Mesendoderm (in vitro differentiated cells): ENCODE data around the gene ACAP3.
A peak's percentile ranks its signal among the peaks of the same experiment; 100 is the strongest.

Experiments used
- DNase-seq: peaks from one replicate; pipeline ENCODE4 v3.0.0; 2013
- H2AK5ac ChIP-seq: 2 replicates; pipeline ENCODE4 v1.6.1; 2013; ENCODE audit warnings: low read length, inconsistent platforms
- H2BK120ac ChIP-seq: 2 replicates; pipeline ENCODE4 v1.6.1; 2013; ENCODE audit warnings: low read depth, mild to moderate bottlenecking, low read length, moderate library complexity, mixed read lengths
- H2BK15ac ChIP-seq: replicated peaks from 2 replicates; pipeline ENCODE4 v1.6.1; 2013; ENCODE audit warnings: low read depth, mild to moderate bottlenecking, moderate library complexity
- H2BK5ac ChIP-seq: 2 replicates; pipeline ENCODE4 v1.6.1; 2013; ENCODE audit warnings: low read length, inconsistent platforms
- H3K18ac ChIP-seq: 2 replicates; pipeline ENCODE4 v1.6.1; 2013; ENCODE audit warnings: mild to moderate bottlenecking, low read length, mixed read lengths
- H3K23ac ChIP-seq: one replicate; pipeline ENCODE4 v1.6.1; 2013; ENCODE audit warnings: low read length
- H3K27ac ChIP-seq: 2 replicates; pipeline ENCODE4 v1.5.1; 2013; ENCODE audit warnings: low read depth, mild to moderate bottlenecking, inconsistent platforms, low read length, moderate library complexity
- H3K27me3 ChIP-seq: 2 replicates; pipeline ENCODE4 v1.6.1; 2013; ENCODE audit warnings: low read length, control low read depth, mild to moderate bottlenecking, inconsistent platforms; ENCODE audit not compliant: insufficient read depth, poor library complexity
- H3K36me3 ChIP-seq: 2 replicates; pipeline ENCODE4 v1.6.1; 2013; ENCODE audit warnings: low read length, inconsistent platforms; ENCODE audit not compliant: control insufficient read depth, insufficient read depth
- H3K4ac ChIP-seq: one replicate; pipeline ENCODE4 v1.6.1; 2013; ENCODE audit warnings: low read depth, mild to moderate bottlenecking, low read length, moderate library complexity
- H3K4me1 ChIP-seq: 2 replicates; pipeline ENCODE4 v1.6.1; 2013; ENCODE audit warnings: low read depth, low read length, inconsistent platforms; ENCODE audit not compliant: control insufficient read depth
- H3K4me2 ChIP-seq: 2 replicates; pipeline ENCODE4 v1.6.1; 2013; ENCODE audit warnings: low read length
- H3K4me3 ChIP-seq: 2 replicates; pipeline ENCODE4 v1.5.1; 2013; ENCODE audit warnings: mild to moderate bottlenecking, low read length
- H3K56ac ChIP-seq: one replicate; pipeline ENCODE4 v1.6.1; 2013; ENCODE audit warnings: low read length
- H3K79me1 ChIP-seq: 2 replicates; pipeline ENCODE4 v1.6.1; 2013; ENCODE audit warnings: low read length, inconsistent platforms
- H3K79me2 ChIP-seq: 2 replicates; pipeline ENCODE4 v1.6.1; 2013; ENCODE audit warnings: mild to moderate bottlenecking, low read length; ENCODE audit not compliant: control insufficient read depth, insufficient read depth
- H3K9ac ChIP-seq: 2 replicates; pipeline ENCODE4 v1.6.1; 2013; ENCODE audit warnings: low read length, inconsistent platforms
- H4K5ac ChIP-seq: one replicate; pipeline ENCODE4 v1.6.1; 2013; ENCODE audit warnings: low read length
- H4K8ac ChIP-seq: one replicate; pipeline ENCODE4 v1.6.1; 2013; ENCODE audit warnings: low read depth, mild to moderate bottlenecking, control low read depth, low read length, moderate library complexity
- WGBS: extraction: QIAGEN DNeasy Blood & Tissue Kit; methylation state at CpG from one replicate; pipeline ENCODE4 v1.1.7; 2013; ENCODE audit warnings: low lambda C conversion rate, missing lambda C conversion rate; ENCODE audit not compliant: insufficient coverage; ENCODE audit errors: extremely low coverage; 5-methylcytosine and 5-hydroxymethylcytosine counted together

ACAP3 gene

DNA sequence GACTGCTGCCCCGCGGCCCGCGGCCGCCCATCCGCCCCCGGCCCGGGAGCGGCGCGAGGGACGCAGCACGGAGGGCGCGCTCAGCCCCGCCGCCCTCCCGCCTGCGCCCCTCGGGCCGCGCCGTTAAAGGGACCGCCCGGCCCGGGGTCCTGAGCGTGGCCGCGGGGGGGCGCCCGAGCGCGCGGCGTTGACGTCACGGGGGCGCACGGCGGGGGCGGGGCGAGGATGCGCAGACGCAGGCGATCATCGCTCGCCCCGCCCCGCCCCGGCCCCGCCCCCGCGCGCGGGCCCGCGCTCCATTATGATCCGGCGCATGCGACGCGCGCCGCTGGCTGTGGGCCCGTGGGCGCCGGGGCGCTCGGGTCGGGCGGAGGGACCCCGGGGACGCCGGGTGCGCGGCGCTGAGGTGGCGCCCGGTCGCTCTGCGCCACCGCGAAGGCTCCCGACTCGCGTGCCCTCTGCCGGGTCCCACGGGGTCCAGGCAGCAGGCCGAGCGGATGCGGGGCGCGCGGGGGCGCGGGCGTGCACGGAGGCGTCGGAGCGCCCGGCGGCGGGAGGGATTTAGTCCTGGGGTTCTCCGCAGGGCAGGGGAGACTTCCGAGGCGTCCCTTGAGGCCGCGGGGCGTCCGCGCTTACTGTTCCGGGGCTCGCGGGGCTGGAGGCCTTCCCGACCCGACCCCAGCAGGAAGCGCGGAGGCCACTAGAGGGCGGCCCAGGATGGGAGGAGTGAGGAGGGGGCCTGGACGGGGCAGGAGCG lies 41.7 kb upstream of the ACAP3 start, which contains the start of gene DVL1:
TSS of gene DVL1 (minus strand) at position 163 of the 757 bp plus-strand sequence. CDS start 353 bp downstream, outside the sequence.
- peak within 1 kb of the TSS; percentile 93 for H4K8ac ChIP-seq
- H3K4ac ChIP-seq = peak within 1 kb of the TSS; percentile 89
- H3K4me1 ChIP-seq = peaks cover 2% of the 10 kb centered on the region
- H3K79me2 ChIP-seq = peaks cover 16% of the 10 kb centered on the region
- H2BK15ac ChIP-seq = no peak within 1 kb of the TSS
- H3K56ac ChIP-seq = peak within 1 kb of the TSS; percentile 97
- H2BK5ac ChIP-seq = no peak within 1 kb of the TSS
- H3K18ac ChIP-seq = peak within 1 kb of the TSS; percentile 84
- H4K5ac ChIP-seq = no peak within 1 kb of the TSS
- peaks cover 10% of the 10 kb centered on the region for H3K79me1 ChIP-seq
- H3K9ac ChIP-seq = peak within 1 kb of the TSS; percentile 94
- H3K23ac ChIP-seq = peak within 1 kb of the TSS; percentile 89
- no peaks in the 10 kb centered on the region for H3K36me3 ChIP-seq
- WGBS = no CpG with 5 or more reads among the region's 122 CpGs
- DNase-seq = peak; percentile 75
- peak within 1 kb of the TSS; percentile 79 for H3K4me3 ChIP-seq
- peak within 1 kb of the TSS; percentile 60 for H3K27ac ChIP-seq
- H2AK5ac ChIP-seq = no peak within 1 kb of the TSS
- no peak within 1 kb of the TSS for H2BK120ac ChIP-seq
- H3K27me3 ChIP-seq = peaks cover under 1% of the 10 kb centered on the region
- peak within 1 kb of the TSS; percentile 92 for H3K4me2 ChIP-seq

GRCh38 chr1:1348420-1349255 lies 40.9 kb upstream of the ACAP3 start:
- H3K9ac ChIP-seq = peak overlapping the region; percentile 92
- no peak overlapping the region for H3K27ac ChIP-seq
- H3K56ac ChIP-seq = peak overlapping the region; percentile 94
- peak overlapping the region; percentile 56 for H3K4me3 ChIP-seq
- H3K4me2 ChIP-seq = peak overlapping the region; percentile 49
- H3K27me3 ChIP-seq = no peaks in the 10 kb centered on the region
- no peak overlapping the region for H3K23ac ChIP-seq
- no peak for DNase-seq
- H3K79me2 ChIP-seq = peaks cover 16% of the 10 kb centered on the region
- H4K5ac ChIP-seq = no peak overlapping the region
- no CpG with 5 or more reads among the region's 109 CpGs for WGBS
- no peak overlapping the region for H2BK5ac ChIP-seq
- H3K79me1 ChIP-seq = peaks cover 10% of the 10 kb centered on the region
- H2BK120ac ChIP-seq = no peak overlapping the region
- peak overlapping the region; percentile 69 for H3K18ac ChIP-seq
- peak overlapping the region; percentile 77 for H4K8ac ChIP-seq
- peaks cover 2% of the 10 kb centered on the region for H3K4me1 ChIP-seq
- H3K4ac ChIP-seq = peak overlapping the region; percentile 50
- H3K36me3 ChIP-seq = no peaks in the 10 kb centered on the region
- no peak overlapping the region for H2BK15ac ChIP-seq
- no peak overlapping the region for H2AK5ac ChIP-seq

DNA sequence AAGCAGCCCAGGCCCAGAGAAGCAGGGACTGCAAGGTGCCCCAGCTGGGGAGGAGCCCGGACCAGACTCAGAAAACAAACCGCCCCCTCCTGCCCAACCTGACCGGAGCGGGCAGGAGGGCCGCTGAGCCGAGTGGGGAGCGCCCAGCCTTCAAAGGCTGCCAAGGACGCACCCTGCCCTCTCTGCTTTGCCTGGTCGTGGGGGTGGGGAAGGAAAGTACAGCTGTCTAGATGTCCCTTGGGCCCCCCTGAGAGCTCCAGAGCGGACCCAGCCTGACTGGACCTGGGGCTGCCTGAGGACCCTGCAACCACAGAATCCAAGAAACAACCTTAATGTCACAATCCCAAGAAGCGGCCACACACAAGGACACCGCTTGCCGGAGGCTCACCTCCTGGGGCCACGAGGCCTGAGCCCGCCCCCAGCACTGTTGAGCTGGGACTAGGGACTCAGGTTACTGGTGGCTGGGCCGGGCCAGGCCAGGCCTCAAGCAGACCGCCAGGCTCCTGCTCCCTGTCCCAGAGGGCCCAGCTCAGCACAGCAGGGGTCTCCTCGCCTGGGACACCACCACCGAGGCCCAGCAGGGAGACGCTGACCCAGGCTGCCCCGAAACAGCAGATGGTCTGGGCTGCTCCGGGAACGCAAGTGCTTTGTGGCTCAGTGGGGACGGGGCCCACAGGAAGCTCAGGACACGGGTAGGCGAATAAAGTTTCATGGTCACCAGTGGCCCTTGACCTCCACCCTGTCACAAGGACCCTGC lies 40.1 kb upstream of the ACAP3 start:
- Histone ChIP-seq H3K27ac (no peak overlapping the region), H3K36me3 (no peaks in the 10 kb centered on the region), H4K5ac (no peak overlapping the region), H3K9ac (peak overlapping the region; percentile 92), H3K27me3 (no peaks in the 10 kb centered on the region), H4K8ac (no peak overlapping the region), H3K4ac (no peak overlapping the region), H3K4me3 (peak overlapping the region; percentile 56), H3K79me1 (peaks cover 13% of the 10 kb centered on the region), H3K4me2 (peak overlapping the region; percentile 49), H3K4me1 (peaks cover 2% of the 10 kb centered on the region), H3K23ac (no peak overlapping the region), H3K56ac (peak overlapping the region; percentile 94), H2BK15ac (no peak overlapping the region), H3K79me2 (peaks cover 16% of the 10 kb centered on the region), H2BK120ac (no peak overlapping the region), H3K18ac (no peak overlapping the region), H2AK5ac (no peak overlapping the region), H2BK5ac (no peak overlapping the region)
- peak; percentile 71 for DNase-seq
- no CpG with 5 or more reads among the region's 26 CpGs for whole genome bisulfite sequencing

GRCh38 chr1:1347026-1347595 lies 39.4 kb upstream of the ACAP3 start:
- H3K23ac ChIP-seq = no peak overlapping the region
- H3K27me3 ChIP-seq = no peaks in the 10 kb centered on the region
- H3K56ac ChIP-seq = no peak overlapping the region
- no peak for DNase-seq
- no peak overlapping the region for H3K18ac ChIP-seq
- no peak overlapping the region for H3K4me3 ChIP-seq
- peaks cover 2% of the 10 kb centered on the region for H3K4me1 ChIP-seq
- H3K9ac ChIP-seq = peak overlapping the region; percentile 26
- H3K79me1 ChIP-seq = peaks cover 13% of the 10 kb centered on the region
- no peaks in the 10 kb centered on the region for H3K36me3 ChIP-seq
- no peak overlapping the region for H4K8ac ChIP-seq
- H2AK5ac ChIP-seq = no peak overlapping the region
- H3K4me2 ChIP-seq = no peak overlapping the region
- H3K27ac ChIP-seq = no peak overlapping the region
- no peak overlapping the region for H2BK120ac ChIP-seq
- H3K79me2 ChIP-seq = peaks cover 16% of the 10 kb centered on the region
- no CpG with 5 or more reads among the region's 10 CpGs for WGBS
- H3K4ac ChIP-seq = no peak overlapping the region
- H2BK5ac ChIP-seq = no peak overlapping the region
- no peak overlapping the region for H2BK15ac ChIP-seq
- no peak overlapping the region for H4K5ac ChIP-seq

DNA sequence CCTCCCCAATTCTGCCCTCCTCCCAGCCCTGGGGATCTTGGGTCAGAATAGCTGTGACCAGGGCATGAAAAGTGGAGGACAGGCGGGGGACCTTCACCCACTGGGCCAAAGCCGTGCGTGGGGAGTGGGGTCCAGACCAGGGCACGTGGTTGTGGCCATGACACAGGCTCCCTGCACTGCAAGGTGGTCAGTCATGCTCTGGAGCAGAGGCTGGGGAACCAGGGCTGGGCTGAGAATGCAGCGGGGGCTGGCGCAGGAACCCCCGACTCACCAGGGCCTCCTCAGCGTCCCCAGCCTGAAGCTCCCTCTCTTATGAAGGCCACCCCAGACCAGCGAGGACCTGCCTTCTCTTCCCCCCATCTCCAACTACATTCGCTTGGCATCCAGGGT lies 38.8 kb upstream of the ACAP3 start:
- Histone ChIP-seq H2BK120ac (no peak overlapping the region), H3K79me1 (peaks cover 13% of the 10 kb centered on the region), H3K23ac (no peak overlapping the region), H3K4ac (no peak overlapping the region), H3K27me3 (no peaks in the 10 kb centered on the region), H3K4me2 (no peak overlapping the region), H3K56ac (no peak overlapping the region), H3K4me3 (no peak overlapping the region), H2BK5ac (no peak overlapping the region), H2AK5ac (no peak overlapping the region), H3K36me3 (peaks cover under 1% of the 10 kb centered on the region), H3K4me1 (peaks cover 2% of the 10 kb centered on the region), H3K27ac (no peak overlapping the region), H3K79me2 (peaks cover 16% of the 10 kb centered on the region), H4K8ac (no peak overlapping the region), H3K9ac (no peak overlapping the region), H2BK15ac (no peak overlapping the region), H4K5ac (no peak overlapping the region), H3K18ac (no peak overlapping the region)
- WGBS = no CpG with 5 or more reads among the region's 10 CpGs
- no peak for DNase-seq
